H9 (cell line): ENCODE data around the gene TMEM35B. TPM values are rescaled to one million over a fixed set of nuclear protein-coding genes. Genes with fewer than 3 reads are reported as not detected.

Experiments used
- total RNA-seq: library from RNA; stranded (reverse); gene quantifications from 2 replicates; pipeline ENCODE4 v1.2.1, GENCODE V29; 2021

TMEM35B gene
- total RNA-seq, 1 experiment from 2014 or later: 7.7 TPM

Other genes starting within 250 kb of the TMEM35B start
- gene GJB5, start 230.3 kb downstream of the TMEM35B start, total RNA-seq: 0.22 and 0.26 TPM in 2 replicates
- not detected in 2 replicates for gene GJB4, start 225.6 kb downstream of the TMEM35B start, total RNA-seq
- 0.96 and 1.1 TPM in 2 replicates for gene GJB3, start 204.1 kb downstream of the TMEM35B start, total RNA-seq
- gene GJA4, start 192.3 kb downstream of the TMEM35B start, total RNA-seq: 1.4 and 2.1 TPM in 2 replicates
- gene SMIM12, start 125.6 kb downstream of the TMEM35B start, total RNA-seq: 40.9 TPM in 2 replicates
- gene DLGAP3, start 55.7 kb downstream of the TMEM35B start, total RNA-seq: 5.9 and 7.3 TPM in 2 replicates
- gene ZMYM6, start 46.6 kb upstream of the TMEM35B start, total RNA-seq: 19.4 and 20.3 TPM in 2 replicates
- 29.0 and 29.4 TPM in 2 replicates for gene ZMYM1, start 94.0 kb upstream of the TMEM35B start, total RNA-seq
- gene SFPQ, start 207.8 kb upstream of the TMEM35B start, total RNA-seq: 547 and 573 TPM in 2 replicates